ENCODE data around the gene OR3A3.
"Not testable (repeated sequence)": the region's sequence is repeated elsewhere in the genome, so short reads cannot be mapped to it uniquely, and the experiment has no call there.

OR3A3 gene

GRCh38 chr17:3411070-3411469 is at the start of gene OR3A3:
Gene OR3A3, plus strand, starts transcription at chr17:3411370.
- no peak for DNase-seq (ENCODE audit: low read depth)
- no peak for TF ChIP-seq CTCF (conservative IDR thresholded peaks at IDR 0.05; ENCODE audit: low read depth, low read length)

DNA sequence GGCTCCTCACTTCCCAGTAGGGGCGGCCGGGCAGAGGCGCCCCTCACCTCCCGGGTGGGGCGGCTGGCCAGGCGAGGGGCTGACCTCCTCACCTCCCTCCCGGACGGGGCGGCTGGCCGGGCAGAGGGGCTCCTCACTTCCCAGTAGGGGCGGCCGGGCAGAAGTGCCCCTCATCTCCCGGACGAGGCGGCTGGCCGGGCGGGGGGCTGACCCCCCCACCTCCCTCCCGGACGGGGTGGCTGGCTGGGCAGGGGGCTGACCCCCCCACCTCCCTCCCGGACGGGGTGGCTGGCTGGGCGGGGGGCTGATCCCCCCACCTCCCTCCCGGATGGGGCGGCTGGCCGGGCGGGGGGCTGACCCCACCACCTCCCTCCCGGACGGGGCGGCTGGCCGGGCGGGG is 40.0 kb upstream of the OR3A3 start:
- DNase-seq (ENCODE audit: low read depth); H3K4me3 ChIP-seq (ENCODE audit: low read length): not testable (repeated sequence)

More at GRCh38 chr17:3411070-3411469, at the start of gene OR3A3:
- no peak within 1 kb of the TSS for H3K4me3 ChIP-seq (ENCODE audit: low read length)

GRCh38 chr17:3378321-3378720 is 32.8 kb upstream of the OR3A3 start:
- no peak for DNase-seq (ENCODE audit: low read depth)
- no peak overlapping the region for H3K4me3 ChIP-seq (ENCODE audit: low read length)
- no peak for TF ChIP-seq CTCF (conservative IDR thresholded peaks at IDR 0.05; ENCODE audit: low read depth, low read length)

DNA sequence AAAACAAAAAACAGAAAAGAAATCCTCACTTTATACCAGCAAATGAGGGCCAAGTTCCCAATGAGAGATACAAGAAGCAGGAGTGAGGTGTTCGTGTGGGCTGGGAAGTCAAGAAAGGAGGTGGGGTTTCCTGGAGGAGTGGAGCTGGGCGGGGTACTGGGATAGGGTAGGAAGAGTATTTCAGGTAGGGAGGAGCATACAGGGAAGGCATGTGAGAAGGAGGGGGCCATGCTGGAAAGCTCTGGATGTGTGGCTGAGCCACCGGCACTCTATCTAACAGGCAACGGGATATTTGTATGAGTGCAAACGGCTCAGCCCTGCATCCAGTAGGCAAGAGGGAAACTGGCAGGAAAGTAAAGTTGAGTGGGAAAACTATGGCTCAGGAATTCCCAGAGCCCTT is 29.2 kb upstream of the OR3A3 start:
- no peak for DNase-seq (ENCODE audit: low read depth)
- H3K4me3 ChIP-seq (ENCODE audit: low read length), result no peak overlapping the region
- no peak for TF ChIP-seq CTCF (conservative IDR thresholded peaks at IDR 0.05; ENCODE audit: low read depth, low read length)

DNA sequence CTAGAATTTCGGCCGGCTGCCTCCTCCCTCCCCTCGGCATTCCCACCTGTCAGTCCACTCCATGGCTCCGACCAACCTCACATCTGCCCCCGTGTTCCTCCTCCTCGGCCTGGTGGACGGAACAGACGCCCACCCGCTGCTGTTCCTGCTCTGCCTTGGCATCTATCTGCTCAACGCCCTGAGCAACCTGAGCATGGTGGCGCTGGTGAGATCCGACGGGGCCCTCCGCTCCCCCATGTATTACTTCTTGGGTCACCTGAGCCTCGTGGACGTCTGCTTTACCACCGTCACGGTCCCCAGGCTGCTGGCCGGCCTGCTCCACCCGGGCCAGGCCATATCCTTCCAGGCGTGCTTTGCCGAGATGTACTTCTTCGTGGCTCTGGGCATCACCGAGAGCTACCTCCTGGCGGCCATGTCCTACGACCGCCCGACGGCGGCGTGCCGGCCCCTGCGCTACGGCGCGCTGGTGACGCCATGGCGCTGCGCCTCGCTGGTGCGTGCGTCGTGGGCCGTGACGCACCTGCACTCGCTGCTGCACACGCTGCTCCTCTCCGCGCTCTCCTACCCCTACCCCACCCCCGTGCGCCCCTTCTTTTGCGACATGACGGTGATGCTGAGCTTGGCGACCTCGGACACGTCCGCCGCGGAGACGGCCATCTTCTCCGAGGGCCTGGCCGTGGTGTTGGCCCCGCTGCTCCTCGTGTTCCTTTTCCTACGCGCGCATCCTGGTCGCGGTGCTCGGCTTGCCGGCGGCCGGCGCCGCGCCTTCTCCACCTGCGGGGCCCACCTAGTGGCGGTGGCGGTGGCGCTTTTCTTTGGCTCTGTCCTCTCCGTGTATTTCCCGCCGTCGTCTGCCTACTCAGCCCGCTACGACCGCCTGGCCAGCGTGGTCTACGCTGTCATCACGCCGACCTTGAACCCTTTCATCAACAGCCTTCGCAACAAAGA is 25.0 kb upstream of the OR3A3 start, which contains the start of gene OR3A2:
OR3A2 (minus strand) TSS at position 440 of the 948 bp plus-strand sequence.
- H3K4me3 ChIP-seq (ENCODE audit: low read length), result no peak within 1 kb of the TSS
- TF ChIP-seq CTCF (conservative IDR thresholded peaks at IDR 0.05; ENCODE audit: low read depth, low read length), result no peak
- DNase-seq (ENCODE audit: low read depth), result no peak

DNA sequence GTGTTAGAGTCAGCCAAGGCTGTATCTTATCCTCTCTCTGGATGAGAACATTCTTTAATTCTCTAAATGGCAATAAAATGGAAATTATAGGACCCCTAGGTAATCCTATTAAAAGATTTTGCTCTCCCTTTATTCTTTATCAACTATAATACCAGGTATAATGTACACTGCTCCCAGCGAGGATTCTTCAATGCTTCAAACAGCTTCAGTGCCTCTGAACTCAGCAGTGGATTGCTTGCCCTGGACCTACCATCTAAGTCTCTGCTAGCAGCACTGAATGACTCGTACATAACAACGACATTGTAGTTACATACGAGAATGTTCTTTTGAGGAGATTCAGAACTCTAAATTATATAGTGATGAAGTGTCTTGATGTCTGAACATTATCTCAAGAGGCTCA is 21.4 kb upstream of the OR3A3 start:
- no peak for DNase-seq (ENCODE audit: low read depth)
- TF ChIP-seq CTCF (conservative IDR thresholded peaks at IDR 0.05; ENCODE audit: low read depth, low read length), result no peak
- no peak overlapping the region for H3K4me3 ChIP-seq (ENCODE audit: low read length)

DNA sequence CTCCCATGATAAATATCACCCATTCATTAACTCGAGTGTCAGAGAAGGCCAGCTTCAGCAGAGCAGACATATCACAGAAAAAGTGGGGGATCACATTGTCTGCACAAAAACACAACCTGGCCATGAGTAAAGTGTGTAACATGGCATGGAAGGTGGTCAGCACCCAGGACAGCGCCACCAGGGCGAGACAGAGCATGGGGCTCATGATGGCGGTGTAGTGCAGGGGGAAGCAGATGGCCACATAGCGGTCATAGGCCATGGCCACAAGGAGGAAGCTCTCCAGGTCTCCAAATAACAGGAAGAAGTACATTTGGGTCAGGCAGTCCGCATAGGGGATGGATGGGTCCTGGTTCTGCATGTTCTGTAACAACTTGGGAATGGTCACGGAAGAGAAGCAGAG is 13.4 kb upstream of the OR3A3 start:
- H3K4me3 ChIP-seq (ENCODE audit: low read length); DNase-seq (ENCODE audit: low read depth): not testable (repeated sequence)

- no peak for DNase-seq (ENCODE audit: low read depth)
- H3K4me3 ChIP-seq (ENCODE audit: low read length), result no peak within 1 kb of the TSS
- TF ChIP-seq CTCF (conservative IDR thresholded peaks at IDR 0.05; ENCODE audit: low read depth, low read length), result no peak
These were observed 12.9 kb upstream of the OR3A3 start, which contains the start of gene OR1E1 for GRCh38 chr17:3398310-3398709. Gene OR1E1, minus strand, starts transcription at chr17:3398410. Its CDS starts 0 bp downstream, at chr17:3398410.
